NCI-H510A treated with DMSO at 0.1 percent for 48 hours (cell line): ENCODE data around the gene ICE2.
A peak's percentile ranks its signal among the peaks of the same experiment; 100 is the strongest.
"Not testable (repeated sequence)": the region's sequence is repeated elsewhere in the genome, so short reads cannot be mapped to it uniquely, and the experiment has no call there.

ENCODE experiments used
- DNase-seq: peaks from one replicate; lab custom pipeline; 2025; lab: John Stamatoyannopoulos, UW

The ICE2 gene

DNA sequence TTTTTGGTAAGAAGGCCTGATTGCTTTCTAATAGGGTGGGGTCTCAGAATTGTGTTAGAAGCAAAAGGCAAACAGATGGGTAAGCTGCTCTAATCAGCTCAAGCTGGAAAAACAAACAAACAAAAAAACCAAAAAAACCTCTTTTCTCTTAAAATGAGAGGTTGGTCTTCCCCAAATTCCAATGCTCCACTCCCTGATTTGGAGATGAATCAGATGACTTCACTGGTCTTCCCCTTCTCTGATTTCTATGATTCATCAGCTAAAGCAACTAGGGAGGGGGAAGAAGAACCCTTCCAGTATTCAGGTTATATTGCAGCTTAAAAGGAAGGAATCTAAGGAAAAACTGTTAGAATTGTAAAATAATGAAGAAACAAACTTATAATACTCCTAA is 71.5 kb downstream of the ICE2 start:
- DNase-seq = no peak

DNA sequence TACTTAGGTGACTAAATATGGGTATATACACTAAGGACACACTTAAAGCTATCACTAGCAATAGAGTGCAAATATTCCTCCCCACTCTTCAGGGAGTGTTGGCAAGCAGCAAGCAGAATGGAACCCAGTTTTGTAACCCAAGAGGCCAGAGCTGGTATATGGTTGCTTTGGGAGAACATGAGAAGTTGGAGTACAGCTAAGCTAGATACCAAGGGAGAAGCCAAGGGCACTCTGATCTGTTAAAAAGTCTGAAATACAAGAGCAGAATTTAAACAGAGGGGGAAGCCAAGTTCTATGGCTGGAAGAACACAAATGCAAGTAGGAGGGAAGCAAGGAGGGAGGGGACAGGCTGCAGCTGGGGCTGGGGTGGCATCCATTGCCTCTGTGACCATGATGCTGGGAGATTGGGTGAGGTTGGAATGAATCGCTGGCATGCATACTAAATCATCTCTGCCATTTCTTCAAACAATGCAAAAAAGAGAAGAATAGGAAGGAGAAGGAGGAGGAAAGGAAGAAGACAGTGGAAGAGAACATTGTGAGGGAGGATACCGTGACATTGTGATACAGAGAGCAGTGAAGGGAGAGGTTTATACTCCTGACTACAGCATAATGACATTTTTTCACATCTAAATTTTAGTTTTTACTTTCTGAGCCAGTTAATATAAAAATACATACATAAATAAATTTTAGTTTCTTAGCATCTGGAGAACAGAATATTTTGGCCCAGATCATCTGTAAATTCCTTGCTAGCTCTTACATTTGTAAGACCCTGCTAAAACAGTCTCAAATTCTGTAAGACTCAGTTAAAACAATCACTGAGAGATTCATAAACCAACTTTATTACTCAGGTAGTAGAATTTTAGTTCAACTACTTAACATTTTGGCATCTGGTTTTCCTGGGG is 72.2 kb downstream of the ICE2 start:
- DNase-seq = no peak

DNA sequence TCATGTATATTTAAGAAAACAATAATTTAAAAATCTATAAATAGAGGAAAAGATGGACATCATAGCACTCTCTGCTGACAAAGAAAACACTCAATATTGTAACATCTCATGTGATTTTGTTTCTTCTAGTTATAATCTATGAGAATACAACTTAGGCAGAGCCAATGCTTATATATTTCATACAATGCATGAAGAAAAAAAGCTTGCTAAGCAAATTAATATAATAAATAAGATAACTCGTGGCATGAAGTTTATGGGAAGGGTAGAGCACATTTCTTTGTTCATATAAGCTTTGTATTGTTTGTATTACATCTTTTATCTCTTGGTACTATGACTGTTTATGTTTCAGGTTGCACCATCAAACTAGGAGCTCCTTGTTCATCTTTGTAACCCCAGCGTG is 73.5 kb downstream of the ICE2 start:
- DNase-seq = no peak

DNA sequence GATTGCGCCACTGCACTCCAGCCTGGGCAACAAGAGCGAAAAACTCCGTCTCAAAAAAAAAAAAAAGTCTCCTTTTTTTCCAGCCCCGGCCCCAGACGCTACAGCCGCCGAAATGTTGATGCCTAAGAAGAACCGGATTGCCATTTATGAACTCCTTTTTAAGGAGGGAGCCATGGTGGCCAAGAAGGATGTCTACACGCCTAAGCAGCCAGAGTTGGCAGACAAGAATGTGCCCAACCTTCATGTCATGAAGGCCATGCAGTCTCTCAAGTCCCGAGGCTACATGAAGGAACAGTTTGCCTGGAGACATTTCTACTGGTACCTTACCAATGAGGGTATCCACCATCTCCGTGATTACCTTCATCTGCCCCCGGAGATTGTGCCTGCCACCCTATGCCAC is 74.6 kb downstream of the ICE2 start:
- not testable (repeated sequence) for DNase-seq

DNA sequence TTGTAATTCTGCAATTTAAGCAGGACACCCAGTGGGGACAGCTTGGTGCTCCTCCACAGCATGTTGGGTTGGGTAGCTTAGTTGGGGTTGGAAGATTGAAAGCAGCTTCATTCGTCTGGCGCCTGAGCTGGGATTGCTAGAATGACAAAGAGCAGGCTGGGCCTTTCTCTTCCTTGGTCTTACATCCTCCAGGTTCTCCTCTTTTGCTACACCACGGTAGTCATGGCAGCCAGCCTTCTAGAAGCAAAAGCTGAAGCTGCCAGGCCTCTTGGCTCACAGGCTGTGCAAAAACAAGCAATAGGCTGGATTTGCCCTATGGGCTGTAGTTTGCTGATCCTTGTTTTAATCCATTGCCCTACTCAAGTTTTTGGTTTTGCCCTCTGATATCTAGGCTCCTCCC is 78.0 kb downstream of the ICE2 start:
- DNase-seq = no peak

DNA sequence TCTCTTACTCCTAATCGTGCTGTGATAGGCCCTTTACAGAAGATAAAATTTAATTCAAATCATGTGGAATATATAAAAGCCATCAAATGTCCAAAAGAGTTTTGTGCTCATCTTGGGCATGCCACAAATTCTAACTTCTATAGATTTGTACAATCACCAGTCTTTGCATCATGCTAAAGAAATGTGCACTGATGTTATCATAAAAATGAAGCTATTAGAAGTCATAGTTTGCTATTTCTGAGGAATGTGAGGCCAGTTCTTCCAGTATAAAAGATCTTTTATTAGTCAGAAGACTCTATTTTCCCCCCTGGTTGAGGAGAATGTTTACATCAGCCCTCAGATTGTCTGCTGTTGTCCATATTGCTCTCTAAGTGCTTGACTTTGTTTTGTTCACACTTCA is 79.0 kb downstream of the ICE2 start:
- no peak for DNase-seq

DNA sequence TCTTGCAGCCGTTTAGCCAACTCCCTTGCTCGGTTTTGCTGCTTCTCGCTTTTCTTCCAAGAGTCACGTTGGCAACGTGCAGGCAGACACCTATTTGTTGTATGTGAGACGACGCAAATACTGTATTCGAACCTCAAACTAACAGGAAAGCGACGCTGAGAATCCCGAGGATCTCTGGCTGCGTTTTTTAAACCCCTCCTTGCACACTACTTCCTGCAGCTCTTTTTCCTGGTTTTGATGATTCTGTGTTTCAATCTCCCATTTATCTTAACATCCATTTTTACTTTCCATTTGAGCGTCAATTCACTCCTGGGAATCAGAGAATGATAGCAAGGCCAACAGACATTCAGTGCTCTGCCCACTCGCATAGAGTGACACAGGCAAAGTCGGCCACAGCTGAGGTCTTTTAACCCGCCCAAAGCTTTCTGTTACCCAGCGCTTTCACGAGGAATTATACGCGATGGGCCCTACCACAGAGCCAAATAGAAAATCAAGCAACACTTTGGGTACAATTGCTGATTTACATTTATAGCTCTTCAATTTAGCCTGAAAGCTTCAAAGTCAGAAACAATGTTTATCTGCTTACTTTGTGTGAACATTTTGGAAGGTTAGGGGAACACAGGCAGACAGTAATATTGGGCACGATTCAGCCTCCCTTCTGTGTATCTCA is 79.6 kb downstream of the ICE2 start:
- no peak for DNase-seq

DNA sequence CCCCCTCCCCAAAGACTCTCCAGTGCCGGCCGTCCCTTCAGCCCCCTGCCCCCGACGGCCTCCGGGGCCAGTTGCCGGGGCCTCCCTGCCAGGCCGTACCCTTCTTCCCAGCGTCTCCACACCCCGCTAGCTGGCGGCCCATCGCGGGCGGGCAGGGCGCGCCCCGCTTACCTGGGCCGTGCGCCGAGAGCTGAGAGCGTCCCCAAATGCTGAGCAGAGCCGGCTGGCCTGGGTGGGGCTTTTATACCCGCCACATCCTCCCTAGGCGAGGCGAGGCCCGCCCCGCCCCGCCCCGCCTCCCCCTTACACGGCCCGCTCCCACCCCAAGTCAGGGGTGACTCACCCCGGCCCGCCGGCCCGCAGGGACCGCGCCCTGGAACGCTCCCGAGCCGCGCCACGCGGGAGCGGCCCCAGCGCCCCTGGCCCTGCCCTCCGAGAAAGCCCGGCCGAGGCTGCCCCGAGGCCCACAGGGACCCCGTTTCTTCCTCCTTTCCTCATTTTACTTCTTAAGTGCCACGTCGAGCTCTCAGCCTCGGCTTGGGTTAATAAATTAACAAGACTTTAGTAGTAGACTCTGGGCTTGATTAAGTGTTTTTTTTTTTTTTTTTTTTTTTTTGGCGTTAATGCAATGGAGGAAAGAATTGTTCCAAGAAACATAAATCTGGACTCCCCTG is 81.0 kb downstream of the ICE2 start, which contains the start of gene ANXA2:
Gene ANXA2, minus strand, starts transcription at position 215 of the 674 bp plus-strand sequence. CDS start 11,911 bp downstream, outside the sequence.
- DNase-seq = no peak

DNA sequence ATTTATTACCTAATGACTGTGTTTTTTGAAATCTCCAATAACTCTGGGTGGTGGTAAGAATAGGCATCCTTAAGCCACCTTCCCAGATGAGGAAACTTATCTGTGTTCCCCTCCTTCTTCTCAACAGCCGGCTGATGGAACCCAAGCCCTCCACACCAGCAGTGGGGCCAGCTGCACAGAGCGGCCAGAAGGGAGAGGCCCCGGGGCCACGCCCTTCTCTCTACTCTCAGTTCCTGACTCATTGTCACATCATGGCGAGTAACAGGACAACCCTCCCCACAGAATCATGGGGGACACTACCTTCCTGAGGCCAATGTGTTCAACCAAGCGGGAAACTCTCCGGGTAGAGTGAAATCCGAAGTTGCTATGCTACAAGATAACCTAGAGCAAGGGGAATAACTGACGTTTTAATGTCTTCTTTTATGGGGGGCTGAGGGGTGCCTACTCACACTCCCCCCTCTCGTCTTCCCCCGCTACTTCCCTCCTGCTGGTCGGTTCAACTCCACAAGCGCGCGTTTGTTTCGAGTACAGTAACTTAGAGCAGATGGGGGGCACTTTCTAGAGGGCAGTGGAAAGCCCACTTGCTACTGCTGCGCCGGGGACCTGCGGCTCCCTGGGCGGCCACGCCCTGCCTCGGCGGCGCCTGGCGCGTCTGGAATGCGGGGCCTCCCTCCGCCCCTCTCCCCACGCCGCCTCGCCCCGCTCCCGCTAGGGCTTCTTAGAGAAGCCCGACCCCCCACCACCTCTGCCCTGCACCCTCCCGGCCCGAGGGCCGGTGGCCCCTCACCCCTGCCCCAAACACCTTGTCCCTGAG is 81.8 kb downstream of the ICE2 start:
- peak; percentile 28 for DNase-seq

DNA sequence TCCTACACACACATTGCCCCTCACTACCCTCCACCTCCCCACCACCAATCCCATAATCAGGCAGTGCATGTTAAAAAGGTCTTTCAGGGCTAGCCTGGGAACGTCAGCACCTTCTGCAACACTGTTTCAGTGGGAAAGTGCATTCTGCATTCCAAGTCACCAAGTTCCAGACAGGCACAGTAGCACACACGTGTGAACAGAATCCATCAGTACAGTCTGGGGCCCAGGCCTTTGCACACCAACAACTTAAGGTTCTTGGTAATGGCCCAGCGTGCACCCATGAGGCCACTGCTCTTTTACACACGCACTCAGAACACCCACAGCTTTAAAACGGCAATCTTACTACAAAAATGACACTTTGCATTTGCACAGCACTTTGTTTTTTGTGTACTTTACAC is 82.4 kb downstream of the ICE2 start:
- no peak for DNase-seq

DNA sequence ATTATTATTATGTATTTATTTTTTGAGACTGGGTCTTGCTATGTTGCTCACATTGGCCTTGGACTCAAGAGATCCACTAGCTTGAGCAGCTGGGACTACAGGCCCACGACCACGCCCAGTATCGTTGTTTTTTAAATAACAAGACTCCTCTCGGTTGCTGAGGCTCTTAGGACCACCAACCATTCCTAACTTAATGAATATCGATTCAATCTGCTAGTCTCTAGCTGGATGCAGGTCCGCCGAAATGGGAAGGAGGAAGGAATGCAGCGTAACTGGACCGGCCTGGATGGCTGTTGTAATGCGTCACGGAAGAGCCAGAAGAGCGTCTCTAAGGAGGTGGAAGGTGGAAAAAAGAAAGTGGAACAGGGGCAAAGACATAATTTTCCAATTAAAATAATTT is 82.8 kb downstream of the ICE2 start:
- DNase-seq = no peak

DNA sequence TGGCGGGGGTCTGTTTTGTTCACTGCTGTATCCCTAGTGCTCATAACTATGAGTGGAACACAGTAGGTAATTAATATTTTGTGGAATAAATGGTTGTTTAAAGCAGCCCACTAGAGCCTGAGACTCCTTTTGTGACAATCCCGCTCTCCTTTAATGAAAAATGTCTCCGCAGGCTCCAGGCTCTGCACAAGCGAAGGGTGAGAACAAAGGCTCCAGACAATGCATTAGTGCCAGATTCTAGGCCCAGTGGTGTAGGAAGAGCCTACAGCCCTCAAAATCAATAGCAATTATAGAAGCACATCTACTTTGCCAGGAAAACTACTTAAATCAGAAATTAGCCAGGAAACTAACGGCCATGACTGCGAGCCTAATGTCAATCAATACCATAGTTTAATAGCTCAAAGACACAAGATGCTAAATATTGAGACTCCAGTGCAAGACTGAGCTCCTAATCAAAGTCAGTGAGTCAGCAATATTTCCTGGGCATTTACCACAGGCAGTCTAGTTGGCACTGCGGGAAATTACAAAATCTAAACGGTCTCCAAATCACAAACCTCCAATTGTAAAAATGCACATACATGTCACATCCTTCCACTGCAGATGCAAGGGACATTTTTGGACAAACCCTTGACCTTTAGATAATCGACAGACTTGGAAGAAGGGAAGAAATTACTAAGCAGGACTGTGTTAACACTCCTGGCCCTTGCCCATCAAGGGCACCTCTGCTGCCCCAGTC is 83.5 kb downstream of the ICE2 start:
- no peak for DNase-seq

DNA sequence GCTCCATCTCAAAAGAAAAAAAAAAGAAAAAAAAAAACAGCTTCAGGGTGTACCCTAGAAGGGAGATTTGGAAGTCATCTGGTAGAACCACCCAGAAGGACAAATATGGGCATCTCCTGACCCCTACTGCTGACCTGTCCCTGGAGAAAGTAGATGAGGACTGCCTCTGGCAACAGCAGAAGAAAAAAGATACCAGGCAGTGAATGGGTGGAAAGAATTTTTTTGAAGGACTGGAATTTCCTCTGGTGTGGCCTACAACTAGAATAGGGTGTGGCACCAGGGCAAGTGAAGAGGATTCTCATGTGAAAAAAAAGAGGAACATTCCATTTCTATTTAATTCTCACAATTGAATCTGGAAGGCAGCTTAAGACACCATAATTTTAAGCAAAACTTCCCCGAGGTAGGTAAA is 84.2 kb downstream of the ICE2 start:
- no peak for DNase-seq

DNA sequence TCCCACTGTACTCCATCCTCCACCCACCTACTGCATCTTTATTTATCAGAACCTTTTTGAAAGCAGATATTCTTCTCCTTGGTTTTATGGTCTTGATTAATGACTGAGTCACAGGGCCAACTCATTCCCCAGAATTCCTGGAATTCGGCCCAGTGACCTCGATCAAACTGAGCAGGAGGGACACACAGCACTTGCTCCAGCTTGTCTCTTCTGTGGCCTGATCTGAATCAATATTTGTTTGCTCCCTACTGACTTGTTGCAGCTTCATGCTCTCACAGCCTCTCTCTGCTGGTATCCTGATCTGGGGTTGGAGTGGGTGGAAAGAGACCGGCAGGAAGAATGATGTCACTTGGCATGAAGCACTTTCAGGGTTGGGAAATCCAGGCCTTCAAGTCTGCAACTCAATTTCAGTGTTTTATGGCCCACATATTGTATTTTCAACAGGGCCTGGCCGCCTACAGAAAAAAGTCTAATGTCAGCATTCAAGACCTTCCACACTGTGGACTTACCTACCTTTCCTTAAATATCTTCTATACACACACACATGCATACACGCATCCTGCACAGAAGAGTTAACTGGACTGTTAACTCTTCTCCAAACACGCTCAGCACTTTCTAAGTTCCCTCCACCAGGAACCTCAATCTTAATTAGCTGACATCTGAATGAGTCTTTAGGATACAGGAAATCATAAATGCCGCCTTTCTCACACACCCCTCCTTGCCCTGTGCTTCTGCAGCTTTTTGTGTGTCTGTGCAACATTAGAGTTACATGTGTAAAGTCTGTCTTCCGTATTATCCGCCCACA is 85.8 kb downstream of the ICE2 start:
- DNase-seq = peak; percentile 59

DNA sequence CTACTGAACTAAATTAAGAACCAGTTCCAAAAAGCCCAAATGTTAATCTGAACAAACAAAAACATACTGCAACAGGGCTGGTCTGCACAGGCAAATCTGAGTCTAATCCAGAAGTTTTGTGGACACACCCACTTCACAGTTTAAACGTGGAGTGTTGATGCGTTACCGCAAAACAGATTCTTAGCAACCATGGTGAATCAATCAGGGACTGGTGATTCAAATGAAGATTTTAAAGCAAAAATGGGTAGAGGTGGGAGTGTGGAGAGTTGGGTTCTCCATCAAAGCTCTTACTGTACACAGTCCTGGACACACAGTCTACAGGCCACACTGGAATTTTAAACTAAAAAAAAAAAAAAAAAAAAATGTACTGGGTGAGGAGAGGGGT is 86.3 kb downstream of the ICE2 start:
- DNase-seq = no peak

DNA sequence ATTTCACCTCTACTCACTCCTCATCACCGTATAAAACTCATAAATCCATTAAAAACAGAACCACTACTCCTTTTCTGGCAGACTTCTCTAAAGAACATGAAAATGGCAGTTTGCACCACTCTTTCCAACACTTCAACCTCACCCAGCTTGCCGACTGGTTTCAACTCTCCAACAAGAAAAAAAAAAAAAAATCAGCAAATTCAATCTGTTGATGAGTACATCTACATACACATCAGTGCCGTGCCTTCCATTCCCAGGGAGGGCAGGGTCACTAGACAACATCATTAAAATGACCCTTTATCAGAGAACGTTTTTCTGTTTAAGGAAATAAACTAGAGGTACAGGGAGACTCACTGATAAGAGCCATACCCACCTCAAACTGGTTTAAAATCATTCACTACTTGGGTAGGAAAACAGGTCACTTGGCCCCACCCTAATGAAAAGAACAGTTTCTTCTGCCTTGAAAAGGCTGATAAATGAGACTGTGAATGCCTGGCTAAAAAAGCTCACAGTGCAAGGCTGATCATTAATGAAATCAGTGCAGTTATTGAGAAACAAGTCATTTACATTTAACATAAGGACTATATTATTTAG is 87.1 kb downstream of the ICE2 start:
- no peak for DNase-seq

DNA sequence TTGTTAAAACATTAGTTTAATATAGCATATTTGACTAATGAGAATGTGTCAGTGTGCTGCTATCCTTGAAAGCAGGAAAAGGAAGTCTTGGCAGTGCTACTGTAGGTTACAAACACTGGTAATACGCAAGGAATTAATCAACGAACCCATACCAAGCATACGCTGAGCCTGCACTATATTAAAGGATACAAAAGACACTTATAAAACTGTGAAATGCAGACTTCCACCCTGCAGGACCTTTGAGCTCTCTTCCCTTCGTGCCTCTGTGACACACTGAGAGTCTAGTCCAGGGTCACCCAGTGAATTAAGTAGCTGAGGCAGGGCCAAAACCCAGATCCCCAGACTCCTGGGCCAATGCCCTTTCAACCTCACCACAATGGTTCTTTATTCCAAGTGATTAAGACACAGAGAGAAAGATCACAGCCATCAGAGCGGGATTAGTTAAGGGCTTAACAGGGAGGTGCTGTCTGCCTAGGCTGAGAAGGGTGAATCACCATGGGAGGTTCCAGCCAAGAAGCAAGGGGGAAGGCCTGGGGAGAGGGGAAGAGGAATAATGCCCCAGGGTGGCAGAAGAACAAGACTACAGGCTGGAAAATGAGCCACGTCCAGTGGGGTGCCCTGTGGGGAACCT is 88.0 kb downstream of the ICE2 start:
- no peak for DNase-seq

DNA sequence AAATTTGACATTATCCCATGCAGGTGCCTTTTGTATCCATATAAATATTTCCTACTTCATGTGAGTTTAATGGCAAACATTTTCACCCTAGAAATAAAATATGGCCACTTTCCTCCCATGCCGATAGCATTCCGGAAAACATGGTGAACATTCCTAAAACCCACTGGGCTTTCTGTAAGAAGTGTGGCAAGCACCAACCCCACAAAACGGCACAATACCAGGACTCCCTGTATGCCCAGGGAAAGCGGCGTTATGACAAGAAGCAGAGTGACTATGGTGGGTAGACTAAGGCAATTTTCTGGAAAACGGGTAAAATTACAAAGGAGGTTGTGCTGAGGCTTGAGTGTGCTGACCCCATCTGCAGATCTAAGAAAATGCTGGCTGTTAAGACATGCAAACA is 88.7 kb downstream of the ICE2 start:
- no peak for DNase-seq

DNA sequence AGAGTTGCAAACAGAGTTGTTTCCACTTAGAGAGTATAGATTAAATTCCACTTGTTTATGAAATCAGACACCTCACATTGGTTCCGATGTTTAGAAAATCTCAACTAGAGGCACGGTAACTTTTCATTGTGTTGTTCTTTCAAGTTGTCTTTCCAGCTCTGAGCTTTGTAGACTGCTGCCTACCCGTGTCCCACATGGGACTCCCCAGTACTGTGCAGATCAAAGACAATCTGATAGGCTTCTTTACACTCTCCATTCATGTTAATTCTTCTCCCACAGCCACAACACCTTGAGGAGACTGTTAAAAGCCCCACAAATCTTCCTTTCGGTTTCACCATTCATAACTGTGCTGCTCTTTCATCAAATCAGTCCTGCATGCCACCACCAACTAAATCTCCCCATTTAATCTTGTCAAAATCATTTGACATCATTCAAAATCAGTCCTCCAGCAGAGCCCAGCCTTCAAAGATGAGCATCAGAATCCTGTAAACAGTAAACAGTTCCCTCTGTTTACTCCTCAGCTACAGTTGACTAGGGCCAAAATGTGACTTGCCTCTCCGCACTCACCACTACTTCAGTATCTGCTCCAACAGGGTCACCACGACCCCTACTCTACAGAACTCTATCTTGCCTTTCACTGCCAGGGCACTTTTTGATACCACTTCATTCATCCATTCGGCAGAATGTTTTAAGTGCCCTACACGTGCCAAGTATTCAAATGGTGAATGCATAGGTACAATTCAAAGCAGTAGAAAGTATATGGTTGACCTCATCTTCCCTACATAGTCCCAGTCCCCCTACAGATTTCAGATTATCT is 89.5 kb downstream of the ICE2 start:
- DNase-seq = no peak
